CD4-positive, alpha-beta T cell (primary cell): ENCODE results near the gene FBXL15. TPM values are rescaled to one million over a fixed set of nuclear protein-coding genes. Genes with fewer than 3 reads are reported as not detected.

Source experiments
- ATAC-seq: fragments of 200-7000 bp; cut with Tn5 transposase; one replicate; pipeline ENCODE4 v1.10.0; 2022; ENCODE audit warnings: mild to moderate bottlenecking; ENCODE audit not compliant: poor library complexity
- CTCF ChIA-PET: fragments of 350-600 bp; sonication (Branson Sonifier 250); formaldehyde crosslinking; loops from one replicate; lab custom pipeline; 2021; ENCODE audit warnings: antibody characterized with exemption, inconsistent platforms; lab: Charles Lee
- POLR2A ChIA-PET: fragments of 350-600 bp; sonication (Branson Sonifier 250); formaldehyde crosslinking; loops from one replicate; lab custom pipeline; 2021; ENCODE audit warnings: antibody characterized with exemption, inconsistent platforms; lab: Charles Lee
- DNase-seq, 14 experiments: peaks; one replicate each; pipeline ENCODE4 v3.0.0-alpha.2; 2013 to 2020; ENCODE audit warnings: mixed read lengths in 2 of 14
- H3K27ac ChIP-seq, 2 donors: one replicate each; pipeline versions ENCODE4 v1.5.1 to v1.7.0; 2013; ENCODE audit warnings: low read length in 2 of 2, low read depth in 1 of 2, mild to moderate bottlenecking in 1 of 2
- H3K27me3 ChIP-seq, 2 experiments: 1 replicate in 1 of 2; 2 replicates in 1 of 2; pipeline versions ENCODE4 v1.6.1 to v1.7.0; 2013; ENCODE audit warnings: low read length in 2 of 2, control low read depth in 1 of 2, mild to moderate bottlenecking in 1 of 2, moderate library complexity in 1 of 2; ENCODE audit not compliant: insufficient read depth in 2 of 2, control insufficient read depth in 1 of 2
- H3K36me3 ChIP-seq: one replicate; pipeline ENCODE4 v1.6.1; 2013; ENCODE audit warnings: low read length, control low read depth; ENCODE audit not compliant: insufficient read depth
- H3K4me1 ChIP-seq: one replicate; pipeline ENCODE4 v1.6.1; 2013; ENCODE audit warnings: low read length, control low read depth; ENCODE audit not compliant: insufficient read depth
- H3K4me3 ChIP-seq: one replicate; pipeline ENCODE4 v1.5.1; 2013; ENCODE audit warnings: mild to moderate bottlenecking, low read length, moderate library complexity
- H3K9me3 ChIP-seq, 2 experiments: 1 replicate in 1 of 2; 2 replicates in 1 of 2; pipeline versions ENCODE4 v1.6.1 to v1.7.0; 2013; ENCODE audit warnings: low read length in 2 of 2, mild to moderate bottlenecking in 2 of 2, control low read depth in 1 of 2, moderate library complexity in 1 of 2; ENCODE audit not compliant: control insufficient read depth in 1 of 2, insufficient read depth in 1 of 2
- H3K27ac Mint-ChIP-seq: one replicate; pipeline ENCODE4 v1.8.0; 2020; ENCODE audit warnings: mixed read lengths
- H3K27me3 Mint-ChIP-seq: one replicate; pipeline ENCODE4 v1.8.0; 2021; ENCODE audit warnings: mixed read lengths
- H3K36me3 Mint-ChIP-seq: one replicate; pipeline ENCODE4 v1.8.0; 2021; ENCODE audit warnings: low read depth, mixed read lengths
- H3K4me1 Mint-ChIP-seq: one replicate; pipeline ENCODE4 v1.8.0; 2021; ENCODE audit warnings: low read depth, mixed read lengths
- H3K4me3 Mint-ChIP-seq: one replicate; pipeline ENCODE4 v1.8.0; 2020; ENCODE audit warnings: mild to moderate bottlenecking, mixed read lengths
- H3K9me3 Mint-ChIP-seq: one replicate; pipeline ENCODE4 v1.8.0; 2020; ENCODE audit warnings: mixed read lengths
- CTCF ChIP-seq: fragments of 200-600 bp; IDR thresholded peaks from one replicate; pipeline ENCODE4 v1.8.0; 2022; ENCODE audit warnings: antibody characterized with exemption, mild to moderate bottlenecking
- intact Hi-C, 2 experiments: fragments of 100-400 bp; cut with DNase I in 1 of 2; cut with micrococcal nuclease in 1 of 2; formaldehyde crosslinking; loops; one replicate each; pipeline versions ENCODE4 v1.15.1 to v1.9.0; 2023 to 2025; cut with DNase I, micrococcal nuclease
- total RNA-seq, 174 experiments: library from RNA in 2 of 174; stranded (reverse) in 2 of 174; gene quantifications; one replicate each; pipeline ENCODE4 v1.2.3 and lab custom pipeline; 2021 to 2026

Gene FBXL15
- total RNA-seq, 2 experiments from 2014 or later, result 10.2 to 10.4 TPM

- H3K27ac ChIP-seq, result no peak overlapping the region
- DNase-seq (no peak), ATAC-seq (no peak)
- H3K27ac Mint-ChIP-seq, result no peak overlapping the region
- H3K27me3 Mint-ChIP-seq, result no peaks in the 10 kb centered on the region
- no peaks in the 10 kb centered on the region for H3K4me1 Mint-ChIP-seq
- no peaks in the 10 kb centered on the region for H3K4me1 ChIP-seq
- no peaks in the 10 kb centered on the region for H3K9me3 Mint-ChIP-seq
- no peak overlapping the region for H3K4me3 ChIP-seq
- H3K36me3 ChIP-seq, result peaks cover 68% of the 10 kb centered on the region
- CTCF ChIA-PET, result no interaction called here
- H3K27me3 ChIP-seq, result no peaks in the 10 kb centered on the region
- H3K4me3 Mint-ChIP-seq, result no peak overlapping the region
- intact Hi-C loops, result no loop called here
- H3K36me3 Mint-ChIP-seq, result peaks cover 88% of the 10 kb centered on the region
- POLR2A ChIA-PET, result no interaction called here
- no peak for TF ChIP-seq CTCF
- no peaks in the 10 kb centered on the region for H3K9me3 ChIP-seq
These were observed 44.8 kb upstream of the FBXL15 start for GRCh38 chr10:102375867-102376266.

GRCh38 chr10:102376901-102377300, 43.7 kb upstream of the FBXL15 start:
- CTCF ChIA-PET, result no interaction called here
- POLR2A ChIA-PET, result no interaction called here
- Mint-ChIP-seq H3K4me3 (no peak overlapping the region), H3K27me3 (no peaks in the 10 kb centered on the region), H3K36me3 (peaks cover 88% of the 10 kb centered on the region), H3K9me3 (no peaks in the 10 kb centered on the region), H3K4me1 (no peaks in the 10 kb centered on the region), H3K27ac (no peak overlapping the region)
- DNase-seq, result no peak
- Histone ChIP-seq H3K4me1 (no peaks in the 10 kb centered on the region), H3K9me3 (no peaks in the 10 kb centered on the region), H3K27ac (no peak overlapping the region), H3K36me3 (peaks cover 72% of the 10 kb centered on the region), H3K4me3 (no peak overlapping the region), H3K27me3 (no peaks in the 10 kb centered on the region)
- intact Hi-C loops, result no loop called here
- no peak for ATAC-seq
- TF ChIP-seq CTCF, result no peak

- Histone ChIP-seq H3K27ac (no peak overlapping the region), H3K4me1 (no peaks in the 10 kb centered on the region), H3K36me3 (peaks cover 66% of the 10 kb centered on the region), H3K9me3 (no peaks in the 10 kb centered on the region), H3K4me3 (no peak overlapping the region), H3K27me3 (no peaks in the 10 kb centered on the region)
- intact Hi-C loops, result no loop called here
- Mint-ChIP-seq H3K36me3 (peaks cover 71% of the 10 kb centered on the region), H3K27me3 (no peaks in the 10 kb centered on the region), H3K4me1 (no peaks in the 10 kb centered on the region), H3K27ac (no peak overlapping the region), H3K4me3 (no peak overlapping the region), H3K9me3 (no peaks in the 10 kb centered on the region)
- ChIA-PET CTCF (interaction anchor here (1.3 kb wide), 1 partner anchor 150 kb away, joined by 4 read pairs; no protein-coding TSS in a partner anchor), POLR2A (interaction anchor here (0.5 kb wide), 1 partner anchor 490 kb away, joined by 3 read pairs; no protein-coding TSS in a partner anchor)
- TF ChIP-seq CTCF, result no peak
- no peak for ATAC-seq
- no peak for DNase-seq
These were observed 41.3 kb upstream of the FBXL15 start for GRCh38 chr10:102379383-102379782.
